HG03045 (cell line): Measurements from ENCODE around the gene ADAMTS12.

Experiments used
- ATAC-seq: cut with Tn5 transposase; IDR thresholded peaks from one replicate; pipeline ENCODE4 v1.9.1; 2021; ENCODE audit warnings: mild to moderate bottlenecking, moderate library complexity; ENCODE audit not compliant: unreplicated experiment

The ADAMTS12 gene

GRCh38 chr5:33726422-33727165 lies 165.2 kb downstream of the ADAMTS12 start:
- no peak for ATAC-seq

- no peak for ATAC-seq
Observed at GRCh38 chr5:33725806-33726205, 166.0 kb downstream of the ADAMTS12 start.

GRCh38 chr5:33721491-33722200 lies 170.1 kb downstream of the ADAMTS12 start:
- no peak for ATAC-seq

- no peak for ATAC-seq
Observed at GRCh38 chr5:33720176-33720575, 171.6 kb downstream of the ADAMTS12 start.

- no peak for ATAC-seq
Observed at GRCh38 chr5:33719769-33720168, 172.0 kb downstream of the ADAMTS12 start.

- ATAC-seq: no peak
Observed at GRCh38 chr5:33715661-33716060, 176.1 kb downstream of the ADAMTS12 start.

GRCh38 chr5:33713136-33713765 lies 178.5 kb downstream of the ADAMTS12 start:
- no peak for ATAC-seq

GRCh38 chr5:33712664-33713063 lies 179.1 kb downstream of the ADAMTS12 start:
- no peak for ATAC-seq

- no peak for ATAC-seq
Observed at GRCh38 chr5:33711094-33711679, 180.6 kb downstream of the ADAMTS12 start.

- ATAC-seq: no peak
Observed at GRCh38 chr5:33702867-33703266, 188.9 kb downstream of the ADAMTS12 start.

GRCh38 chr5:33701951-33702350 lies 189.8 kb downstream of the ADAMTS12 start:
- ATAC-seq: no peak

GRCh38 chr5:33701251-33701650 lies 190.5 kb downstream of the ADAMTS12 start:
- no peak for ATAC-seq

- ATAC-seq: no peak
Observed at GRCh38 chr5:33696411-33696810, 195.4 kb downstream of the ADAMTS12 start.

GRCh38 chr5:33692980-33693379 lies 198.8 kb downstream of the ADAMTS12 start:
- ATAC-seq: no peak

GRCh38 chr5:33691856-33692255 lies 199.9 kb downstream of the ADAMTS12 start:
- no peak for ATAC-seq

- no peak for ATAC-seq
Observed at GRCh38 chr5:33690374-33691135, 201.2 kb downstream of the ADAMTS12 start.

GRCh38 chr5:33688526-33688925 lies 203.3 kb downstream of the ADAMTS12 start:
- no peak for ATAC-seq

GRCh38 chr5:33688066-33688465 lies 203.7 kb downstream of the ADAMTS12 start:
- ATAC-seq: no peak

- ATAC-seq: no peak
Observed at GRCh38 chr5:33685873-33686755, 205.7 kb downstream of the ADAMTS12 start.
